Measurements from ENCODE around the gene SORCS2.

Gene SORCS2

GRCh38 chr4:7635445-7636239, 443.3 kb downstream of the SORCS2 start:
- DNase-seq (ENCODE audit: low spot score): no peak

GRCh38 chr4:7636240-7636508, 443.8 kb downstream of the SORCS2 start:
- no peak for DNase-seq (ENCODE audit: low spot score)

GRCh38 chr4:7637139-7637538, 444.8 kb downstream of the SORCS2 start:
- DNase-seq (ENCODE audit: low spot score): no peak

GRCh38 chr4:7637971-7638370, 445.6 kb downstream of the SORCS2 start:
- no peak for DNase-seq (ENCODE audit: low spot score)

- no peak for DNase-seq (ENCODE audit: low spot score)
Measured at GRCh38 chr4:7638489-7638888, 446.2 kb downstream of the SORCS2 start.

GRCh38 chr4:7638984-7639789, 446.8 kb downstream of the SORCS2 start:
- no peak for DNase-seq (ENCODE audit: low spot score)

- no peak for DNase-seq (ENCODE audit: low spot score)
Measured at GRCh38 chr4:7640136-7640535, 447.8 kb downstream of the SORCS2 start.

GRCh38 chr4:7641712-7642111, 449.4 kb downstream of the SORCS2 start:
- DNase-seq (ENCODE audit: low spot score): no peak

- peak; percentile 38 for DNase-seq (ENCODE audit: low spot score)
Measured at GRCh38 chr4:7642741-7643458, 450.6 kb downstream of the SORCS2 start.

GRCh38 chr4:7645158-7645557, 452.8 kb downstream of the SORCS2 start:
- DNase-seq (ENCODE audit: low spot score): no peak

- no peak for DNase-seq (ENCODE audit: low spot score)
Measured at GRCh38 chr4:7645956-7646355, 453.6 kb downstream of the SORCS2 start.

- no peak for DNase-seq (ENCODE audit: low spot score)
Measured at GRCh38 chr4:7646384-7647061, 454.2 kb downstream of the SORCS2 start.

- DNase-seq (ENCODE audit: low spot score): no peak
Measured at GRCh38 chr4:7647186-7647585, 454.8 kb downstream of the SORCS2 start.

- DNase-seq (ENCODE audit: low spot score): no peak
Measured at GRCh38 chr4:7647600-7648543, 455.5 kb downstream of the SORCS2 start.

- DNase-seq (ENCODE audit: low spot score): no peak
Measured at GRCh38 chr4:7648544-7649395, 456.4 kb downstream of the SORCS2 start.

- DNase-seq (ENCODE audit: low spot score): no peak
Measured at GRCh38 chr4:7649411-7649740, 457.0 kb downstream of the SORCS2 start.

- no peak for DNase-seq (ENCODE audit: low spot score)
Measured at GRCh38 chr4:7649741-7650531, 457.6 kb downstream of the SORCS2 start.

GRCh38 chr4:7650606-7651385, 458.5 kb downstream of the SORCS2 start:
- no peak for DNase-seq (ENCODE audit: low spot score)

GRCh38 chr4:7651461-7651921, 459.2 kb downstream of the SORCS2 start:
- DNase-seq (ENCODE audit: low spot score): peak; percentile 61
